Retina (tissue), 1 donor: ENCODE results near the gene DNAJC1.

Experiments used
- DNase-seq: peaks from one replicate; pipeline ENCODE4 v3.0.0-alpha.2; 2016

Gene DNAJC1

GRCh38 chr10:21954132-21954531, 49.4 kb downstream of the DNAJC1 start:
- DNase-seq = no peak

- peak; percentile 25 for DNase-seq
These were observed 49.9 kb downstream of the DNAJC1 start for GRCh38 chr10:21953585-21954057.

GRCh38 chr10:21950566-21950965, 53.0 kb downstream of the DNAJC1 start:
- DNase-seq = no peak

- DNase-seq = no peak
These were observed 56.6 kb downstream of the DNAJC1 start for GRCh38 chr10:21946946-21947345.

- no peak for DNase-seq
These were observed 58.7 kb downstream of the DNAJC1 start for GRCh38 chr10:21944727-21945386.

GRCh38 chr10:21943633-21944265, 59.8 kb downstream of the DNAJC1 start:
- no peak for DNase-seq

GRCh38 chr10:21935439-21936023, 68.0 kb downstream of the DNAJC1 start:
- DNase-seq = no peak

GRCh38 chr10:21934307-21934706, 69.2 kb downstream of the DNAJC1 start:
- no peak for DNase-seq

- peak; percentile 59 for DNase-seq
These were observed 74.5 kb downstream of the DNAJC1 start for GRCh38 chr10:21929070-21929469.

- no peak for DNase-seq
These were observed 75.7 kb downstream of the DNAJC1 start for GRCh38 chr10:21927631-21928353.

- no peak for DNase-seq
These were observed 76.6 kb downstream of the DNAJC1 start for GRCh38 chr10:21926949-21927348.

- no peak for DNase-seq
These were observed 77.1 kb downstream of the DNAJC1 start for GRCh38 chr10:21926358-21926925.

GRCh38 chr10:21925851-21926250, 77.7 kb downstream of the DNAJC1 start:
- DNase-seq = no peak

- no peak for DNase-seq
These were observed 79.0 kb downstream of the DNAJC1 start for GRCh38 chr10:21924511-21924910.

GRCh38 chr10:21920633-21921032, 82.9 kb downstream of the DNAJC1 start:
- DNase-seq = no peak

GRCh38 chr10:21919906-21920305, 83.6 kb downstream of the DNAJC1 start:
- DNase-seq = no peak

- DNase-seq = no peak
These were observed 84.4 kb downstream of the DNAJC1 start for GRCh38 chr10:21919117-21919516.

- peak; percentile 28 for DNase-seq
These were observed 90.9 kb downstream of the DNAJC1 start for GRCh38 chr10:21912625-21913024.

- DNase-seq = no peak
These were observed 92.7 kb downstream of the DNAJC1 start for GRCh38 chr10:21910798-21911197.

GRCh38 chr10:21907436-21907835, 96.1 kb downstream of the DNAJC1 start:
- no peak for DNase-seq

- no peak for DNase-seq
These were observed 98.6 kb downstream of the DNAJC1 start for GRCh38 chr10:21904930-21905329.

GRCh38 chr10:21899736-21900135, 103.8 kb downstream of the DNAJC1 start:
- no peak for DNase-seq

- DNase-seq = no peak
These were observed 107.6 kb downstream of the DNAJC1 start for GRCh38 chr10:21895932-21896331.
